GM18873 (cell line): ENCODE data around the gene CIAPIN1.
A peak's percentile ranks its signal among the peaks of the same experiment; 100 is the strongest.

Experiments used
- ATAC-seq: cut with Tn5 transposase; IDR thresholded peaks from one replicate; pipeline ENCODE4 v1.9.1; 2021; ENCODE audit warnings: mild to moderate bottlenecking, moderate library complexity, moderate number of reproducible peaks; ENCODE audit not compliant: unreplicated experiment, low FRiP score

CIAPIN1 gene

DNA sequence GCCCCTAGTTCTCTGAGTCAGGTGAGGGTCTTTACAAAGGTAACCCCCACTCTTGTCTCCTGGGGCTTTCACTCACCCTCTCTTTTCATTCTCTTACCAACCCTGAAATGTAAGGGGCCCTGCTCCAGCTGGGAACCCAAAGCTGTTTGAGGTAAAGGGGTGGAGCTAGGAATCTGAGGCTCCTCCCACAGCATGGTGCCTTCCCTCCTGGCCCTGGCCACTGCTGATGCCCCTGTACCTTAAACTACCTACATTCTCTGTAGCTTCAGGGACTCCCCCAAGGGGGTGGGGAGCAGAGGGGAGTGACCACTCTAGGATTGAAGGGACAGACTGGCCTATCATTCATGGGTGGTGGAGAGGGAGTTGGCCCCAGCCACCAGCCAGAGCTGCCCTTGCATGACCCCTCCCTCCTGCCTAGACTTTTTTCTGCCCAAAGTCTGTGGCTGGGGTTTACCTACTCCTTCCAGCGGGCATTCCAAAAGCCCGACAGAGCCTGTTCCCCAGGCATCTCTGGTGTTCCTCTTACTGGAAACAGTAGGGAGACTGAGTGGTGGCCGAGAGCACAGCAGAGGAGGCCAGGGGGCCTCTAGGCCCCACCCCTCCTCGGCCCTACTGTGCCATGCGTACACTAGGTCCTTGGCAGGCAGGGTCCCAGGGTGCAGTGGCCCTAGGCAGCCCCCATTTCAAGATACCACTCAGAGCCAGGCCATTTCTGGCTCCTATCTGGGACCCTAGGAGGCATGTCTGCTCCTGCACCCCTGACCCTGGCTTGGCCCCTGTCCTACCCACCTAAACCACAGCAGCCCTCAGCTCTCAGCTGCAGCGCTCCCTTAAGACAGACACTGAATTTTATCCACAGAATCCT lies 29.6 kb upstream of the CIAPIN1 start:
- ATAC-seq = no peak

DNA sequence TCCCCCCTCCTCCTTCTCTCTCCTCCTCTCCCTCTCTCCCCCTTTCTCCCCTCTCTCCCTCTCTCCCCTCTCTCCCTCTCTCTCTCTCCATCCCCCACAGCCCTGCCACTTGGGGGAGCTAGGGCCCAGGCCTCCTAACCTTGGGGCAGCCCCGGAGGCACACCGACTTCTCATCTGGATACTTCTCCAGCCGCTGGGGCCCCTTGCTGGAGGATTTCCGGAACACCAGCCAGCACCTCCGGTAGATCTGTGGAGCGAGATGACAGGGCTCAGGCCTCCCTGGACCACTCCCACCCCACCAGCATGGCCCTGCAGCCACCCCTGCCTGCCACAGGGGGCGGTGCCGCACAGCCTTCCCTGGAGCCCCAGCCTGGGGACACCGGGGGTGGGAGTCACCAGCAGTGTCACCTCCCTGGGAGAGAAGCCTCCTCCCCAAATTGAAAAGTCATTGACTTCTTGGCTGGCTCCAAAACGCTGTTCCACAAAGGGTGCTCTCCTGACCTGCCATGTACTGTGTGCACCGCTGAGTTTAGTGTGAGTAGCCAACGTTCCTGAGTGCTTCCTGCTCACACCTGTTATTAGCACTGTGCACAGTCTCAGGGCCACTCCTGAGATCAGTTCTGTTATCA lies 28.6 kb upstream of the CIAPIN1 start:
- peak; percentile 75 for ATAC-seq

DNA sequence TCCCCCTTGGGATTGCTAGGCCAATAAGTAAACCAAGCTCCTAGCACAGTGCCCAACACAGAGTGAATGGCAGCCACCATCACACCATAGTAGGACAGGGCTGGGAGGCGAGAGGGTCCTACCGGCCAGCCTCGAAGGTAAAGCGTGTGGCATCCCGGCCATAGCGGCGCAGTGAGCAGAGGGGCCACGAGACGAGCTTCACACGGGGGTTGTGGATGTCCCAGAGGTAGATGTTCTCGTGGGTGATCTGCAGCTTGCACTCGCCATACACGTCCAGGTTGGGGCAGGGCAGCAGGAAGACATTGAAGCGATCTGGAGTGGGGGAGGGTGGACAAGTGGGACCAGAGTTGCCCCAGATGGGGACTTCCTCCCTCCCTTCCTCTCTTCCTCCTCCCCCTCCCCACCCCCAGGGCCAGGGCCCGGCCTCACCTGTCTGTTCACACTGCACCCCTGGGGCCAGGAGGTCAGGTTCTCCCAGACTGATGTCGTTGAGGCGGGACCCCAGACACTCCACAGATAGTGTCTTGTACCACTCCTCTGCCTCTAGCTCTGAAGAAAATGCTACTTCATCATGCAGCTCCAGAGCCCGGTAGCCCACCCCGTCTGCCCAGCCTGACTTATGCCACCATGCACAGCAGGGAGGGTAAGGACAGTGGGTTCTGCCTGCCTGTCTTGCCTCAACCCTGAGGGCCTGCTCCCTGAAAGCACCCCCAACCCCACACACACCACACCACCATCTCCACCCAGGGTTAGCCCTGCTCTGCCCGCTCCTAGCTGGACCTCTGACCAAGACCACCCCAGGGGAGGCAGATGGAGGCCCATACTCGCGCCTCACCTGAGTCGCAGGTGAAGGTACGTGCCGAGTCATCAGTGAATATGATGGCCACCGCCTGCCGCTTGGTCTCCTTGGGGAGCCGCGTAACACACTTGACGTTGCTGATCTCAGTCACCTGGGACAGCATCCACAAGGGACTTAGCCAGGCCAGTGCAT lies 27.8 kb upstream of the CIAPIN1 start:
- ATAC-seq = no peak

DNA sequence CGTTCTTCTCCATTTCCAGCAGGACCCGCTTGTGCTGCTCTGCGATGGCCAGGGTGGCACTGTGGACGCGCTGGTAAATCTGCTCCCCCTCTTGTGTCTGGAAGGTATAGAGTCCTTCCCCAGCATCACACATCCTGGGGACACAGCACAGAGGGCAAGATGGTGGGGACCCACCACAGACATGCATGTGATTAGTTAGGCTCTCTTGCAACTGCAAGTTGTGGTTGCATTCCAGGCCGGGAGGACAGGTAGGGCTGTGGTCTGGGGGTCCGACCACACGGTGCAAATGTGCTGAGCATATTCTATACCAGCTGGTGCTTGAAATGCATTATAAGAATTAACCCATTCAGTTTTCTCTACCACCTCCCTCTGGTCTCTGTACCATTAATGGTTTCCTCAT lies 26.7 kb upstream of the CIAPIN1 start:
- ATAC-seq = no peak

DNA sequence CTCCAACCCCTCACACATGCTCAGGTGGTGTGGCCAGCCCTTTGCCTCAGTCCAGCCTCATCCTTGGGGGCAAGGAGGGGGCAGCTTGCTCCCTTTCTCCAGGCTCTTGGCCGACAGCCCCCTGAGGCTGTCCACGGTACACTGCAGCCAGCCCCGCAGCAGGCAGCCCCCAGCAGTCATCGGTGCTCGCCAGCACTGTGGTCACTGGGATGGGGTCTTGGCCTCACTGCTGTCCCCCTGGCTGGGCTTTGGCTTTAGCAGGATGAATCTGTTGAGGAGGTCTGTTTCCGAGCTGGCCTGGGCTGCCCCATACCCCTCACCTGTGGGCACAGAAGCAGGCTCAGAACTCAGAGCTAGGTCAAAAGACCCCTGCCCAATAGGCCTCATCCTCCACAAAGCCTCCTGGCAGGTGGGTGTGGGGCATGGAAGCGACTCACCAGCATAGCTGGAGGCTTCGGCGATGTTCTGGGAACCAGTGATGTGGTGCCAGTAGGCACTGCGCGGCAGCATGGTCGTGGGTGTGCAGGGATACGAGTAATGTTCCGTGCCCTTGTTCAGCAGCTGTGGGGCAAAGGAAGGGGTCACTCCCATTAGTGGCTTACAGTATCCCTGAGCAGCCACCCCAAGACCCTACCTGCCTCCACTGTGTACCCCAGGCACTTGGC lies 26.1 kb upstream of the CIAPIN1 start:
- no peak for ATAC-seq

DNA sequence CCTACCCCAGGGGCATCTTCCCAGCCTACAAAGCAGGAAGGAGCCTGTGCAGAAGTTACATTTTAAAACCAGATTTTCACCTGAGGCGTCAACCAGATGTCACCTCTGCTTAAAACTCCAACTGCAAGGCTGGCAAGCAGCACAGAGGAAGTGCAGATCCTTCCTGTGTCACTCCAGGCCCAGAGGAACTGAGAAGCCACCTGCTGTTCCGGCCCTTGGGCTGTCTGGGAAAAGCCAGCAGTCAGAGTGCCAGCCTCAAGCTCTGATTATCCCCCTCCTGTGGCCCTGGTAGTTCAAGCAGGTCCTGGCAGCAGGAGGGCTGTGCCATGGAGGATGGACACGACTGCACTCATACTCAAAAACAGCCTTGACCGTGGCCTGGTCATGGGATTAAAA lies 25.5 kb upstream of the CIAPIN1 start:
- no peak for ATAC-seq

DNA sequence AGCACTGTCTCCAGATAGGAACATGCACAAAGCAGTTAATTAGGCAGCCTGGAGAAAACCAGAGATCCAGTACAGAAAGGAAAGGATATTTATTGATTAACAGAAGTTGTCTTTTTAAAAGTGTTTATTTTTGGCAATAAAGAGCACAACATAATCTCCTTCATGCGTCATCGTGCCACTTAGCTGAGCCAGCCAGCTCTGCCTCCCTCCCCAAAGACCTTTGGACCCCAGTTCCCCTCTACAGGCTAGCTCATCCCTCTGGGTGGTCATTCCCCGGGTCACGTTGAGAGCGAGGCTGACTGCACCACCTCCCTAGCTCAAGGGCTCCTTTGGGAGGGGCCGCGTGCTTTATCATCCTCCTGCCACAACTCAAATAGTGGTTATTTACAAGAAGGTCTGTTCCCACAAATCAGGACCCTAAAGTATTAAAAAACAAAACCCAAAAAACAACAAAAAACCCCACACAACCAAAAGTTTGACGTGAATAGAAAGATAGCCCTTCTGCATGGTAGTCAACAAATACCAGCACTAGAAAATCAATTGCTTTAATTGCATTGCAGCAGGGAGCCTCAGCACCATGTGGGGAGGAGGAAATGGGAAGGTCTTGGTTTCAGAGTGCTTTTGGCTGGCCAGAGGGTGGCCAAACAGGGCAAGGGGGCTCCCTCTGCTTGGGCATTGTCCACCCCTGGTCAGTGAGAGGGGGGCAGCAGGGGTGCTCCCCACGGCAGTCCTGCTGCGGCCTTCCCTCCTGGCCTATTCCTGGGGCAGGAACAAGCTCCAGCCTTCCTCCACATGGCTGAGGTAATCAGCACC lies 24.9 kb upstream of the CIAPIN1 start:
- ATAC-seq = no peak

DNA sequence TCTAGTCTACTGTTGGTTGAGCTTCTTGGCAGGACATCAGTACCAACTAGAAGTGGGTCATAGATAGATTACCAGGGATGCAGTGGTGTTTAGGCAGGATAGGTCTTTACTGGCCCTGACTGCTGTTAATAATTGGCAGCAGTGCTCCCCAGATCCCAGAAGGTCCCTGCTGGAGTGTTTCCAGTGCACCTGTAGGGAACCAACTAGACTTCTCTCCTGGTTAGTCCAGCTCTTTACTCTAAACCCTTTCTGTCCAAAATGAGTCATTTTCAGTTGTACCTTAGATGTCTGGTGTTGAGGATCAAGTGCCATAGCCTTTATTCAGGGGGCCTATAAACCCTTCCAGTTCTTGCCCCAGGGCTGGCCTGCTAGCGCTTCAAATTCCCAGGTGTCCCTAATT lies 24.0 kb upstream of the CIAPIN1 start:
- no peak for ATAC-seq

DNA sequence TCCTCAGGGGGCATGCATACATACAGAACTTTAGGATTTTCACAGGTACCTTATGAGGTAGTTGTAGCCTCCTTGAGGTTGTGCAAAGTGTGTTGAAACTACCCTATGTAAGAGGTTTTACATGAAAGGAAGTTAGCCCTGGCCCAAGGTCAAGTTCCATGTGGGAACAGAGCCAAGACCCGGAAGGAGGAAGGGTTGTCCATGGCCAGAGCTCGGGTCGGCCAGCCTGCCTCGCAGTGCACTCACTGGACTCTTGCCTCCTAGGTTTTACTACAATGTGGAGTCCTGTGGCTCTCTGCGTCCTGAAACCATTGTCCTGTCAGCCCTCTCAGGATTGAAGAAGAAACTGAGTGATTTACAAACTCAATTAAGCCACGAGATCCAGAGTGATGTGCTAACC lies 23.5 kb upstream of the CIAPIN1 start:
- ATAC-seq = no peak

DNA sequence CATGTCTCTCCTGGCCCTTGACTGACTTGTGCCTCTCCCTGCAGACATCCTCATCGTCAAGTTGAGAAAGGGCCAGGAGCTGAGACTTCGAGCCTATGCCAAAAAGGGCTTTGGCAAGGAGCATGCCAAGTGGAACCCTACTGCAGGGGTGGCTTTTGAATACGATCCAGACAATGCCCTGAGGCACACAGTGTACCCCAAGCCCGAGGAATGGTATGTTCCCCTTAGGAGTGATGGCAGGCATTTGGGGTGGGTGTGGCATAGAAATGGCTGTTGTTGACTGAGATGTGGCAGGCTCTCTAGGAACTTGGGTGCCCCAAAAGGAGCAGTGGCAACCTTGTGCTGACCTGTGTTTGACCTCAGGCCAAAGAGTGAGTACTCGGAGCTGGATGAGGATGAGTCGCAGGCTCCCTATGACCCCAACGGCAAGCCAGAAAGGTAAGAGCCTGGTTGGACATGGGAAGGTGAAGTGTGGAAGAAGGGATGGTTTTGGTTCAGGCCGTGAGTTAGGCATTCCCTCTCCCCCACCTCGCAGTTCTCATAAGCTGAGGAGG lies 22.8 kb upstream of the CIAPIN1 start:
- ATAC-seq = no peak

DNA sequence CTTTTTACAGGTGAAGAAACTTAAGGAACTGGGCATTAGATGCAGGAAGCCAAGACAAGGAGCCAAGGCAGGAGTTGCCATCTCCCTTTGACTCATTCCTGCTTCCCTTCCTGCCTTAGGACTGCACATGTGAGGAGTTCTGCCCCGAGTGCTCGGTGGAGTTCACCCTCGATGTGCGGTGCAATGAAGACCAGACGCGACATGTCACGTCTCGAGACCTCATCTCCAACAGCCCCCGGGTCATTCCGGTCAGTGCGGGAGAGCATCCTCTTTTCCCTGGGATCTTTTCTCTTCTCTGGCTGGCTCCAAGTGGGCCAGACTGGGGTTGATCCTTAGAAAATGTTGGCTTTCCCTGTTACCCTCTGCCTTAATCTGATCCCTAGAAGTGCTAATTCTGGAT lies 21.9 kb upstream of the CIAPIN1 start:
- no peak for ATAC-seq

DNA sequence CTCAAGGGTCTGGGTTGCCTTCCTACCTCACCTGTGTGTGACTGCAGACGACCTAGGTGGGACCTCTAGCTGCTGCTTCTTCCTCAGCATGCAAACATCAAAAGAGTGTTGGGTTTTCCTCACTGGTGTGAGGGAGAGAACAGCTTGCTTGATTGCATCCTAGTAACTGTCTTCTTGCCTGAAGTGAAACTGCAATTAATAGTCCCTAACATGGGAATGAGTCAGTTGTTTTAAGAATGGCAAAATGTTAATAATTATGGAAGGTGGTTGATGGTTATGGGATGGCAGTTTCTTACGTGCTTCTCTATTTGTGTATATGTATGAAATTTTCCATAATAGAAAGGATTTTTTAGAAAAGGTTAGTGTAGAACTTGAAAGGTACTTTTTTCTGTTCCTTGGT lies 21.2 kb upstream of the CIAPIN1 start:
- no peak for ATAC-seq

DNA sequence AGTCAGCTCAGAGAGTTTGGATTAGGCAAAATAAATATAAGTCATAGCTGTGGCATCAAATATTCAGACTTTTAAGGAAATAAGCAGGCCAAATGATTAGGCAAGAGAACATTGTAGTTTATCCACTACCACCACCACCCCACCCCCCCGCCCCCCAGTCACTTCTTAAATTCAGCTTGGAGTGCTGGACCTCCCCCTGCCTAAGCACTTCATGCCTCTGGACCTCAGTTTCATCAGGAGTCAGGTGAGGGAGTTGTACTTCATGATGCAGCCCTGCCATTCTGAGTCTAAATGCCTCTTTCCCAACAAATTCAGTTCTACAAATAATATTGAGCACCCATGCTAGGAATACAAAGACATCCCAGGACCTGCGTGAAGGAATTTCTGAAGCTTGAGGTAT lies 17.3 kb upstream of the CIAPIN1 start:
- no peak for ATAC-seq

DNA sequence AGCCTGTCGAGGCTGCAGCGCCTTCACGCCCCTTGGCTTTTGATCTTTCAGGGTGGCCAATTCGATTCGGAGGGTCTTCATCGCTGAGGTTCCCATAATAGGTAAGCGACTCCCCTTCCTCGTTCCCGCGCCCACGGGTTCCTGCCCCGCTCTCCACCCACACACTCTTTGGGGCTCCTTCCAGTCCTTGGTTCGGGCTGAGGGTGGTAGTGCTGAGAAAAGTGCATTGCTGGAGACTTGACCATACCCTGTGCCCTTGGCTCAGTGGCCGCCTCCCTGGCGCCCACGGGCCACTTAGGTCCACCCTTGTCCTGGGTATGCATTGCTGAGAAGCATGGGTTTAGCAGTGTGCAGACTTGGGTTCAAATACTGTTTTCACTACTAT lies 15.8 kb upstream of the CIAPIN1 start:
- ATAC-seq = no peak

DNA sequence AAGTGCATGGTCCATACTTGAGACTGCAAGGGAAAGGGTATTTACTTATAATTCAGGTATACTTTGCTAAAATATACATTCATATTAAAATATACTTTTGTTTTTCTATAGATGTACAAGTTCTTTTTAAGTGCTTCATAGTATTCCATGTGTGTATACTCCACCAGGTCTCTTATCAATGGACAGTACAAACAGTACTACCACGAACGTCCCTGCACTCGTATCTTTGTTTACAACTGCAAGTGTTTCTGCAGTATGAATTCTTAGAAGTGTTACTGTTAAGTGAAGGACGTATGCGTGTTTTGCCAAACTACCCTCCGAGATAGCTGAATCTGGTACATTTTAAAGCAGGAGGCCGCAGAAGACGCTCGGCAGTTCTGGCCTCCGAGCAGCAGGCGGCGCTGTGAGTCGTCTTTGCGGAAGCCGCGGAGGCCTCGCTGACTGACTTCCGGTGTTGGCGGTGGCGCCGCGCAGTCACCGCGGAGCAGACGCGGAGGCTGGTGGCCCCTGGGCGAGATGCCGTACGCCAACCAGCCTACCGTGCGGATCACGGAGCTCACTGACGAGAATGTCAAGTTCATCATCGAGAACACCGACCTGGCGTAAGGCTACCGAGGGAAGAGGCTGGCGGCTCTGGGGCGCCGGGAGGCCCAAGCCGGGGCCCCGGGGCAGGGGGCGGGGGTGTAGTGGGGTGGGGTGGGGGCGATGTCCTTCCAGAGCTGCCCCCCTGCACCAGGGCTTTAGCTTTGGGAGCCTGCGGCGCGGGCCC lies 15.2 kb upstream of the CIAPIN1 start, which contains the start of gene POLR2C:
Gene POLR2C, plus strand, starts transcription at position 471 of the 769 bp plus-strand sequence. Its CDS starts 46 bp downstream, at position 517.
- ATAC-seq = peak; percentile 84

DNA sequence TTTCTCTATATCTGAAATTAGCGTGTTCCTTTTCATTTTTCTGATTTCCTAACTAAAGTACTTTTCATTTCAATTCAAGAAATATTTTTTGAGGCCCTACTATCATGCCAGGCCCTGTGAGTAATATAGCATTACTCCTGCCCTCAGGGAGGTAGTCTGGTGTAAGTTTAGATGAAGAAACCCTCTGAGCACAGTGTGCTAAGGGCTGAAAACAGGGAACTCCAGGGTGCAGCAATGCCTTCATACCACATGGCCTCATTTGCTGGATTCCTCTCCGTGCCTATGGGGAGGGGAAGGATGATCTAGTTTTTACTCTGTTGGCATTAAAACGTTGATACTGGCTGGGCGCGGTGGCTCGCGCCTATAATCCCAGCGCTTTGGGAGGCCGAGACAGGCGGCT lies 4.8 kb upstream of the CIAPIN1 start:
- ATAC-seq = no peak

DNA sequence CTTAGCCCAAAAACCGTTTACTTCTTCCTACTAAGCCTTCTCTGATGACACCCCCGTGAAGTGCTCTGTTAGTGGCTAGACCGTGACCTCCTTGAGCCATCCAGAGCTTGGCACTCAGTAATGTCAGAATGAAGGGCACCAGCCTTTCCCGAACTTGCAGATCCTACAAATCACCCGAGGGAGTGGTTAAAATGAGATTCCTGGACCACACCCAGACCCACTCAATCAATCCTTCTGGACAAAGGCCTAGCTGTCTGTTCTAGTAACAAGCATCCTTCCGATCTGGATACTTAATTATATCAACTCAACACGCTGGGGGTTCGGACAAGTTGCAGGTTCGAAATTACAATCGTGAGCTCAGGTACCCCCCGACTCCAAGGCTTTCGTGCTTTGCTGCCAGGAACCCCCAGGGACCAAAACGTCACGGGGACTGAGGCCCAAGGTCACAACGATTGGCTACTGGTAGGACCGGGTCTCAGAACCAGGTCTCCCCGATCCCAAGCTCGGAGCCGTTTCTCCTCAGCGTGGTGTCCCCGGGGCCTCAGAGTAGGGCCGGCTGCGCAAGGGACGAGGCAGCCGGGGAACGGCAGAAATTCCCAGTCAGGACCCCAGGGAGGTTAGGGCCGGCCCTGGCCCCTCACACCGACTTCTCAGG lies 527 bp downstream of the CIAPIN1 start:
- ATAC-seq = peak; percentile 16

DNA sequence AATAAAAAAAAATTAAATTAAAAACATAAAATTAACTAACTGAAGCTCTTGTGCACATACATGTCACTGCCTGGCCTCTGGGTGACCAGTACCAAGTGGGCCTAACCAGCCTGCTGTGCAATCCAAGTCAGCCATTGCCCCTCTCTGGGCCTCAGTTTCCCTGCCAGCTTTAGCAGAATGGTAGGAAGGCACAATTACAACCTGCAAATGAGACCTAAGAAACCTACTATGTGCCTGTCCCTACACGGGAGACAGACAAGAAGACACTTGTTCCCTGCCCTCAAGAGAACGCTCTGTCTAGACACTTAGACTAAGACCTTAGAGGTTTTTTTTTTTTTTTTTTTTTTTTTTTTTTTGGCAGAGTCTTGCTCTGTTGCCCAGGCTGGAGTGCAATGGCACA lies 1.7 kb downstream of the CIAPIN1 start:
- ATAC-seq = no peak
